ENCODE measurements around the gene RNF208. TPM values are rescaled to one million over a fixed set of nuclear protein-coding genes. Genes with fewer than 3 reads are reported as not detected.

Gene RNF208
- total and polyA plus RNA-seq, 12 donors, result 1.1 to 90.5 (median 12.1) TPM

DNA sequence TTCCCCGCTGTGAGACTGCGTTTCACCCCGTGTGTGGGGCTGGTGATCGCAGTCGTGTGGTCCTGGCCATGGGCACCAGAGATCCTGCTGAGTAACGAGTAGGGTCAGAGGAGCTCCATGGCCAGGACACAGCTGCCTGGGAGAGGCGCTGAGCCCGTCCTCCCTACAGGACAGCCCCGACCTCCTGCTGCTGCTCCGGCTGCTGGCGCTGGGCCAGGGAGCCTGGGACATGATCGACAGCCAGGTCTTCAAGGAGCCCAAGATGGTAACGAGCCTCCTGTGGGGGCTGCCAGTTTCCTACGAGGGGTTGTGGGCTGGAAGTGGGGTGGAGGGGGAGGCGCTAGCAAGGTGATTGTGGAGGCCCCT, 44.1 kb upstream of the RNF208 start:
- Histone ChIP-seq H3K4me1 (replicated peaks in 1 of 2) (peaks cover 4 to 16% of the 10 kb centered on the region in 2 donors), H3K36me3 (replicated peaks in 1 of 2) (peaks cover 0 to 35% of the 10 kb centered on the region in 2 donors), H3K9me3 (replicated peaks in 1 of 3) (no peaks in the 10 kb centered on the region), H3K27ac (no peak overlapping the region), H3K4me3 (no peak overlapping the region), H3K27me3 (no peaks in the 10 kb centered on the region)
- no peak for TF ChIP-seq POLR2A (IDR thresholded peaks at IDR 0.05)
- TF ChIP-seq, protein P1, sequence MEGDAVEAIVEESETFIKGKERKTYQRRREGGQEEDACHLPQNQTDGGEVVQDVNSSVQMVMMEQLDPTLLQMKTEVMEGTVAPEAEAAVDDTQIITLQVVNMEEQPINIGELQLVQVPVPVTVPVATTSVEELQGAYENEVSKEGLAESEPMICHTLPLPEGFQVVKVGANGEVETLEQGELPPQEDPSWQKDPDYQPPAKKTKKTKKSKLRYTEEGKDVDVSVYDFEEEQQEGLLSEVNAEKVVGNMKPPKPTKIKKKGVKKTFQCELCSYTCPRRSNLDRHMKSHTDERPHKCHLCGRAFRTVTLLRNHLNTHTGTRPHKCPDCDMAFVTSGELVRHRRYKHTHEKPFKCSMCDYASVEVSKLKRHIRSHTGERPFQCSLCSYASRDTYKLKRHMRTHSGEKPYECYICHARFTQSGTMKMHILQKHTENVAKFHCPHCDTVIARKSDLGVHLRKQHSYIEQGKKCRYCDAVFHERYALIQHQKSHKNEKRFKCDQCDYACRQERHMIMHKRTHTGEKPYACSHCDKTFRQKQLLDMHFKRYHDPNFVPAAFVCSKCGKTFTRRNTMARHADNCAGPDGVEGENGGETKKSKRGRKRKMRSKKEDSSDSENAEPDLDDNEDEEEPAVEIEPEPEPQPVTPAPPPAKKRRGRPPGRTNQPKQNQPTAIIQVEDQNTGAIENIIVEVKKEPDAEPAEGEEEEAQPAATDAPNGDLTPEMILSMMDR (IDR thresholded peaks at IDR 0.05), result no peak
- WGBS, 4 donors, result 75 to 91% (median 82%) methylated on average over 11 to 15 of the region's 15 CpGs
- DNase-seq, result peak in 3 of 7 donors; percentile 16 to 25 (median 23)
- intact Hi-C loops (cut with DNase I), result no loop called here

- intact Hi-C loops (cut with DNase I), result no loop called here
- 84 to 96% (median 94%) methylated on average over 11 to 29 of the region's 29 CpGs for WGBS, 4 donors
- no peak for TF ChIP-seq POLR2A (IDR thresholded peaks at IDR 0.05)
- TF ChIP-seq, protein P1 (IDR thresholded peaks at IDR 0.05), result no peak
- Histone ChIP-seq H3K9me3 (replicated peaks in 1 of 3) (no peaks in the 10 kb centered on the region), H3K27ac (no peak overlapping the region), H3K4me1 (replicated peaks in 1 of 2) (peaks cover 4 to 16% of the 10 kb centered on the region in 2 donors), H3K4me3 (no peak overlapping the region), H3K27me3 (no peaks in the 10 kb centered on the region), H3K36me3 (replicated peaks in 1 of 2) (peaks cover 0 to 31% of the 10 kb centered on the region in 2 donors)
- DNase-seq, result peak in 2 of 7 donors; percentile 15 to 23
These were observed 43.6 kb upstream of the RNF208 start for GRCh38 chr9:137265496-137266161.

DNA sequence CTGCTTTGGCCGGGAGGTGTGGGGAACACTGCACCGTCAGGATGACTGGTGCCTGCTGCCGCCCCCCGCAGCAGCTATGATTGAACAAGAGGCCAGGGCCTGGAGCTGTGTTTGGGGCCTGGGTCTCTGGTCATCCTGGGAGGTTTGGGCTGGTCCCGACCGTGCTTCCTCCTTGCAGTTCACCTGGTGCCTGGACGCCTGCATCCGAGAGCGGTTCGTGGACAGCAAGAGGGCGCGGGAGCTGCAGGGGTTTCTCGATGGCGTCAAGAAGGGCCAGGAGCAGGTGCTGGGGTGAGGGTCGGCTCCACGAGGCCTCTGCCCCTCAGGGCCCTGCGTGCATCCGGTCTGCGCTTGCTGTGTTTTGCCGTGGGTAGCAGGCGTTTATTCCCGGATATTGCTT, 42.0 kb upstream of the RNF208 start:
- no peak overlapping the region for H3K27ac ChIP-seq
- H3K4me3 ChIP-seq, result no peak overlapping the region
- peaks cover 0 to 8% of the 10 kb centered on the region in 2 donors for H3K4me1 ChIP-seq (replicated peaks in 1 of 2)
- no peaks in the 10 kb centered on the region for H3K9me3 ChIP-seq (replicated peaks in 1 of 3)
- DNase-seq, result peak in 1 of 7 donors; percentile 16
- no peaks in the 10 kb centered on the region for H3K27me3 ChIP-seq
- intact Hi-C loops (cut with DNase I), result no loop called here
- WGBS, 4 donors, result 92 to 97% (median 95%) methylated on average over 21 to 22 of the region's 22 CpGs
- no peak for TF ChIP-seq POLR2A (IDR thresholded peaks at IDR 0.05)
- TF ChIP-seq, protein P1 (IDR thresholded peaks at IDR 0.05), result no peak
- peaks cover 0 to 34% of the 10 kb centered on the region in 2 donors for H3K36me3 ChIP-seq (replicated peaks in 1 of 2)

DNA sequence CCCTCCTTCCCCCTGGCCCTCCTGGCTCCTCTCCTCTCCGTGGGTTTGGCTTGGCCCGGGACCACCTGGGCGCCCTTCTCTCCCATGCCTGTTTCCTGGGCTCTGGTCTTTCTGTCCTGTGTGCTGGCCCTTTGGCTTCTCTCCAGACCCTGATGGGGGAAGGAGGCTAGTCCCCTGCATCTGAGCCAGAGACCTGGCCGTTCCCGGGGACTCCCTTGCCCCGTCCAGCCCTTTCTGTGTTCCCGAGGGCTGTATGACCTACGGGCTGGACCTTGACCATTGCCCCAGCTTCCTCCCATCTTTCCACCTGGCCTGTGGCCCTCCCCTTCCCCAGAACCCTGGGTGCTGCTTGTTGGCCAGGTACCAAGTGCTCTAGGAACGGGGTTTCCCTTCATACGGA, 41.5 kb upstream of the RNF208 start:
- no peaks in the 10 kb centered on the region for H3K27me3 ChIP-seq
- no peak overlapping the region for H3K27ac ChIP-seq
- no peak overlapping the region for H3K4me3 ChIP-seq
- TF ChIP-seq POLR2A (IDR thresholded peaks at IDR 0.05), result no peak
- H3K4me1 ChIP-seq (replicated peaks in 1 of 2), result peaks cover 0 to 3% of the 10 kb centered on the region in 2 donors
- no peaks in the 10 kb centered on the region for H3K9me3 ChIP-seq (replicated peaks in 1 of 3)
- peaks cover 0 to 38% of the 10 kb centered on the region in 2 donors for H3K36me3 ChIP-seq (replicated peaks in 1 of 2)
- intact Hi-C loops (cut with DNase I), result no loop called here
- peak in 1 of 7 donors; percentile 15 for DNase-seq
- WGBS, 4 donors, result 81 to 88% (median 84%) methylated on average over 8 to 10 of the region's 10 CpGs

- H3K9me3 ChIP-seq (replicated peaks in 1 of 3), result no peaks in the 10 kb centered on the region
- 86 to 92% (median 90%) methylated on average over 23 to 24 of the region's 24 CpGs for WGBS, 4 donors
- TF ChIP-seq POLR2A (IDR thresholded peaks at IDR 0.05), result no peak
- TF ChIP-seq, protein P1 (IDR thresholded peaks at IDR 0.05), result no peak
- H3K4me3 ChIP-seq, result no peak overlapping the region
- no peaks in the 10 kb centered on the region for H3K27me3 ChIP-seq
- H3K36me3 ChIP-seq (replicated peaks in 1 of 2), result peaks cover 0 to 43% of the 10 kb centered on the region in 2 donors
- no peaks in the 10 kb centered on the region for H3K4me1 ChIP-seq (replicated peaks in 1 of 2)
- no peak for DNase-seq
- no peak overlapping the region for H3K27ac ChIP-seq
- intact Hi-C loops (cut with DNase I), result no loop called here
These were observed 40.9 kb upstream of the RNF208 start for GRCh38 chr9:137262909-137263285.

All from adrenal gland (tissue), 12 donors.